NCI-H526 treated with DMSO at 0.1 percent for 48 hours (cell line): ENCODE results near the gene ZNF556.
A peak's percentile ranks its signal among the peaks of the same experiment; 100 is the strongest.

Source experiments
- DNase-seq: peaks from one replicate; lab custom pipeline; 2025; lab: John Stamatoyannopoulos, UW

Gene ZNF556

DNA sequence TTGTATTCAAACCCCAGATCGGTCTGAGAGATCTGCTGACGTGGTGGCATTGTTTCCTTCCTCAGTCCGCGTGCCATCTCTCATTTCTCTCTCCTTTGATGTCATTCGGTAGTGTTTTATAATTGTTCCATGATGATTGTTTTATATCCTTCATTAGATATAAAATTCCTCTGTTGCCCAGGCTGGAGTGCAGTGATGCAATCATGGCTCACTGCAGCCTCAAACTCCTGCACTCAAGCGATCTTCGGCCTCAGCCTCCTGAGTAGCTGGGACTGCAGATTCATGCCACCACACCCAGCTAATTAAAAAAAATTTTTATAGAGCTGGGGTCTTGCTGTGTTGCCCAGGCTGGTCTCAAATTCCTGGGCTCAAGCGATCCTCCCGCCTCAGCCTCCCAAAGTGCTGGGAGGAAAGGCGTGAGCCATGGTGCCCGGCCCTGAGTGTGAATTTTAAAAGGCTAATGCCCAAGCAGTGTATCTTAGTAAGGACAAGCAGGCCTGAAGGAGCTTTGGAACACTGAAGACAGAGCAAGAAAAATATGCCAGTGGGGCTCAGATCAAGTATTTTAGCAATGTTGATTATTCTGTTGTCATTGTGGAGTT, 38.9 kb downstream of the ZNF556 start:
- no peak for DNase-seq

- DNase-seq, result no peak
Observed at GRCh38 chr19:2906631-2907195, 39.6 kb downstream of the ZNF556 start.

GRCh38 chr19:2912306-2912705, 45.2 kb downstream of the ZNF556 start:
- DNase-seq, result no peak

- no peak for DNase-seq
Observed at GRCh38 chr19:2917275-2918184, 50.4 kb downstream of the ZNF556 start.

- no peak for DNase-seq
Observed at GRCh38 chr19:2922987-2923386, 55.9 kb downstream of the ZNF556 start.

DNA sequence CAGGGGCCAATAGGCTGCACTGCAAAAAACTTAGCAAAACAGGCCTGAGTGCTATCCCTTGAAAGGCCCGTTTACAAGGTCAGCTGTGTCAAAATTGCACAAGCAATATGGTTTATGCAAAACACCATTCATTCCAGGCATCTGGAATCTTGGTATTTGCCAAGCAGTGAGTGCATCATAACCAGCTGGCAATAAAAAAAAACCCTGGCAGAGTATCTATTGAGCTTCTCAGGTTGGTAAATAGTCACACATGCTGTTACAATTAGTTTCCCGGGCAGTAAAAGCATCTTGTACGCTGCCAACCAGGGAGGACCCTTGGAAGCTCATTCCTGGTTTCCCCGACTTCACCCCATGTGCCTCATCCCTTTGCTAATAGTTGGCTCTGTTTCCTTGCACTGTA, 56.4 kb downstream of the ZNF556 start:
- DNase-seq, result peak; percentile 28

- no peak for DNase-seq
Observed at GRCh38 chr19:2926341-2927031, 59.4 kb downstream of the ZNF556 start.

DNA sequence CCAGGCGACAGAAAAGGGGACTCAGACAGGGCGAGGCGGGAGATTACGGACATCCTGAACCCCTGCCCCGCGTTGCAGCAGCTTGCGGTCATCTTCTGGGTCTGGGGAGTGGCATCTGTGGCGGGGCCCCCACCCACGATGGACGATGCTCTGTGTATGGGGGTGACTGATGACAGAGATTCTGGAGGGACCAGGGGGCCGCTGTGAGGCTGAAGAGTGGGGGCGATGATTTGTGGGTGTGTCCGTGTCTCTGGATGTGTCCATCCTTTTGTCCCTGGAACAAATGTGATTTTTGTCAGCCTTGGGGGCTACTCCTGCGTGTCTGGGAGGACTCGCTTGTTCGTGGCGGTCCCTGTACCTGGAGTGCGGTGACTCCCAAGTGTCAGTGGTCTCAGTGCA, 59.9 kb downstream of the ZNF556 start:
- DNase-seq, result no peak
